Colonic mucosa (tissue), 4 donors: ENCODE data around the gene ANKRD11. TPM values are rescaled to one million over a fixed set of nuclear protein-coding genes. Genes with fewer than 3 reads are reported as not detected.

ENCODE experiments used
- DNase-seq: peaks from one replicate; pipeline ENCODE4 v3.0.0-alpha.2; 2020
- H3K27ac ChIP-seq: fragments of 200-600 bp; one replicate; pipeline ENCODE4 v1.8.0; 2021
- H3K27me3 ChIP-seq: fragments of 200-600 bp; one replicate; pipeline ENCODE4 v1.8.0; 2021
- H3K36me3 ChIP-seq: fragments of 200-600 bp; one replicate; pipeline ENCODE4 v1.8.0; 2021
- H3K4me1 ChIP-seq: fragments of 200-600 bp; one replicate; pipeline ENCODE4 v1.8.0; 2021; ENCODE audit warnings: mild to moderate bottlenecking
- H3K4me3 ChIP-seq: fragments of 200-600 bp; one replicate; pipeline ENCODE4 v1.8.0; 2021
- H3K9ac ChIP-seq, 2 donors: one replicate each; pipeline ENCODE4 v1.7.0; 2013; ENCODE audit warnings: control low read depth in 2 of 2, low read depth in 2 of 2, low read length in 2 of 2
- H3K9me3 ChIP-seq: fragments of 200-600 bp; one replicate; pipeline ENCODE4 v1.8.0; 2021
- CTCF ChIP-seq: fragments of 200-600 bp; IDR thresholded peaks from one replicate; pipeline ENCODE4 v1.8.0; 2022; ENCODE audit warnings: antibody characterized with exemption, mild to moderate bottlenecking
- intact Hi-C: fragments of 100-400 bp; cut with DNase I; formaldehyde crosslinking; loops from one replicate; pipeline ENCODE4 v1.14.1; 2022
- total RNA-seq, 2 donors: library from RNA; stranded (reverse); fragmentation: NEBNext Ultra II Directional in 1 of 2; extraction: Animal tissue kit (Norgen Biotek cat#: 25700) in 1 of 2; gene quantifications; one replicate each; pipeline ENCODE4 v1.2.1, GENCODE V29; 2021
- donor health status: healthy.
- donor health status: DM: no; HTN: no; CAD: no.
- donor health status: DM: no; HTN: no; CAD: no.

Gene ANKRD11
- total RNA-seq, 2 donors from 2014 or later, result 69.4 to 129 TPM

GRCh38 chr16:89294486-89294885 lies 195.9 kb downstream of the ANKRD11 start:
- Histone ChIP-seq H3K36me3 (no peaks in the 10 kb centered on the region), H3K27me3 (no peaks in the 10 kb centered on the region), H3K27ac (no peak overlapping the region), H3K9ac (no peak overlapping the region), H3K9me3 (no peaks in the 10 kb centered on the region), H3K4me3 (no peak overlapping the region), H3K4me1 (no peaks in the 10 kb centered on the region)
- no peak for DNase-seq
- intact Hi-C loops, result no loop called here
- no peak for TF ChIP-seq CTCF

GRCh38 chr16:89293276-89294143 lies 196.9 kb downstream of the ANKRD11 start:
- TF ChIP-seq CTCF, result no peak
- no peak overlapping the region for H3K9ac ChIP-seq
- no peaks in the 10 kb centered on the region for H3K27me3 ChIP-seq
- no peak overlapping the region for H3K27ac ChIP-seq
- no peaks in the 10 kb centered on the region for H3K4me1 ChIP-seq
- no peak for DNase-seq
- no peaks in the 10 kb centered on the region for H3K9me3 ChIP-seq
- no peak overlapping the region for H3K4me3 ChIP-seq
- intact Hi-C loops, result no loop called here
- H3K36me3 ChIP-seq, result no peaks in the 10 kb centered on the region

GRCh38 chr16:89292443-89293078 lies 197.8 kb downstream of the ANKRD11 start:
- no peak for TF ChIP-seq CTCF

DNA sequence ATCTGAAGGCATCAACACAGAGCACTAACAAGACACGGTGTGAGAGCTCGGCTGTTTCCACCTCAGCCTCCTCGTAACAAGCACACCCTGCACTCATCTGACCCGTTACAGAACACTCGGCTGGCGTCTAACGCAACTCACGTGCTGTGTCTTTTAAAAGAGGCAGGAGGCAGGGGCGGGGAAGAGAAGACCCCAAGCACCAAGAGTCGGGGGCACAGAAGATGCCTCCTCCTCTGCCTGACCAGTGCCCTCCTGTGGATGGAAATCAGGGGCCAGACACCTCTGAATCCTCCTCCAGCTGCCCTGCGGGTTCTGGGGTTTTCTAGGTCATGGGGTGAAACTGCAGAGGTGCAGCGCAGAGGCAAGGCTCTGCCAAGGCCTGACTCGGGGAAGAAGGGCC lies 198.6 kb downstream of the ANKRD11 start:
- H3K36me3 ChIP-seq, result peaks cover 4% of the 10 kb centered on the region

More at GRCh38 chr16:89292443-89293078, 197.8 kb downstream of the ANKRD11 start:
- Histone ChIP-seq H3K27me3 (no peaks in the 10 kb centered on the region), H3K27ac (no peak overlapping the region), H3K4me1 (no peaks in the 10 kb centered on the region), H3K9me3 (no peaks in the 10 kb centered on the region), H3K36me3 (no peaks in the 10 kb centered on the region), H3K9ac (no peak overlapping the region), H3K4me3 (no peak overlapping the region)
- DNase-seq, result no peak
- intact Hi-C loops, result no loop called here

DNA sequence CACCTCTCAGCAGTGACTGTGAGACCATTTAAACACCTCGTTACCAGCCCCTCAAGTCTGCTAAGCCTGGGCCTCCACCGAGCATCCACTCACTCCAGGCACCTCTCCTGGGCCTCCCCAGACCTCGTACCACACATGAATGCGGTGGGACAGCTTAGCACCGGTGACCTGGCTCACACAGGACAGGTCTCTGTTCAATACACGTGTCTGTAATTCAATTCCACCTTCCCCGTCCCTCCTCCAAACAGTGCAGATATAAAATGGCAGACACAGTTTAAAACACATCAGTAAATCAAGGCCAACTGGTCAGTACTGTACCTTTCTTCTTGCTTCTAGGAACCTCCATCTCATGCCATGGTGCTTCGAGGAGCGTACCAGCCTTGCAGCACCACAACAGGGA lies 199.0 kb downstream of the ANKRD11 start:
- no peak for DNase-seq
- no peaks in the 10 kb centered on the region for H3K27me3 ChIP-seq
- no peaks in the 10 kb centered on the region for H3K4me1 ChIP-seq
- H3K36me3 ChIP-seq, result peaks cover 7% of the 10 kb centered on the region
- no peak overlapping the region for H3K9ac ChIP-seq
- no peak overlapping the region for H3K4me3 ChIP-seq
- TF ChIP-seq CTCF, result no peak
- H3K9me3 ChIP-seq, result no peaks in the 10 kb centered on the region
- H3K27ac ChIP-seq, result no peak overlapping the region
- intact Hi-C loops, result no loop called here

More for the DNA sequence above, 198.6 kb downstream of the ANKRD11 start:
- Histone ChIP-seq H3K4me1 (no peaks in the 10 kb centered on the region), H3K9me3 (no peaks in the 10 kb centered on the region), H3K9ac (no peak overlapping the region), H3K27ac (no peak overlapping the region), H3K4me3 (no peak overlapping the region), H3K27me3 (no peaks in the 10 kb centered on the region)
- TF ChIP-seq CTCF, result no peak
- intact Hi-C loops, result no loop called here
- no peak for DNase-seq
